A673 (cell line): ENCODE results near the gene DNAJA4. TPM values are rescaled to one million over a fixed set of nuclear protein-coding genes. Genes with fewer than 3 reads are reported as not detected.

Source experiments
- BruUV-seq: library from RNA; stranded (reverse); fragments of 400-500 nt; replicated peaks from 2 replicates; lab custom pipeline; 2021; lab: Mats Ljungman, UMichigan
- CTCF ChIA-PET: fragments of 300-600 bp; sonication (Branson Sonifier 250); formaldehyde crosslinking; loops from one replicate; lab custom pipeline; 2022; ENCODE audit warnings: antibody characterized with exemption; lab: Charles Lee
- POLR2A ChIA-PET: fragments of 300-600 bp; sonication (Branson Sonifier 250); formaldehyde crosslinking; loops from one replicate; lab custom pipeline; 2022; ENCODE audit warnings: antibody characterized with exemption; ENCODE audit not compliant: low non-redundant PET; lab: Charles Lee
- DNase-seq: peaks from one replicate; pipeline ENCODE4 v3.0.0-alpha.2; 2015; ENCODE audit warnings: low spot score
- H3K27ac ChIP-seq: fragments of 200-600 bp; sonication (generic); 2 replicates; pipeline ENCODE4 v1.5.1; 2016; ENCODE audit warnings: mixed run types, low read depth, mild to moderate bottlenecking, mixed read lengths, antibody characterized with exemption, low read length; ENCODE audit not compliant: poor library complexity, severe bottlenecking
- H3K27me3 ChIP-seq: fragments of 200-600 bp; sonication (generic); replicated peaks from 2 replicates; pipeline ENCODE4 v1.6.1; 2017; ENCODE audit warnings: mixed run types, low read depth, mild to moderate bottlenecking, mixed read lengths, antibody characterized with exemption, low read length; ENCODE audit not compliant: insufficient read depth, poor library complexity
- H3K36me3 ChIP-seq: fragments of 200-600 bp; sonication (generic); 2 replicates; pipeline ENCODE4 v1.6.1; 2016; ENCODE audit warnings: mixed run types, mild to moderate bottlenecking, mixed read lengths, antibody characterized with exemption, low read length; ENCODE audit not compliant: insufficient read depth, poor library complexity, severe bottlenecking
- H3K4me1 ChIP-seq: fragments of 200-600 bp; sonication (generic); 2 replicates; pipeline ENCODE4 v1.6.1; 2017; ENCODE audit warnings: mixed run types, mild to moderate bottlenecking, mixed read lengths, antibody characterized with exemption, low read length; ENCODE audit not compliant: insufficient read depth, poor library complexity, severe bottlenecking
- H3K4me3 ChIP-seq: fragments of 200-600 bp; sonication (generic); 2 replicates; pipeline ENCODE4 v1.5.1; 2016; ENCODE audit warnings: low read depth, mixed run types, mild to moderate bottlenecking, mixed read lengths, low read length; ENCODE audit not compliant: poor library complexity, severe bottlenecking
- H3K9me3 ChIP-seq: fragments of 200-600 bp; sonication (generic); 2 replicates; pipeline ENCODE4 v1.6.1; 2016; ENCODE audit warnings: mixed run types, low read depth, mild to moderate bottlenecking, mixed read lengths, antibody characterized with exemption, low read length; ENCODE audit not compliant: poor library complexity, severe bottlenecking
- CTCF ChIP-seq: fragments of 300-800, 200-600 bp; sonication (generic); conservative IDR thresholded peaks from 2 replicates; pipeline ENCODE4 v1.5.1; 2017; ENCODE audit warnings: low read depth, mild to moderate bottlenecking, antibody characterized with exemption, low read length, moderate library complexity, mixed read lengths
- EZH2 ChIP-seq: fragments of 200-600 bp; sonication (generic); IDR thresholded peaks from 2 replicates; pipeline ENCODE4 v1.6.1; 2017; ENCODE audit warnings: borderline replicate concordance, low read depth, mild to moderate bottlenecking, mixed read lengths, antibody characterized with exemption, low read length; ENCODE audit not compliant: poor library complexity, severe bottlenecking
- intact Hi-C: fragments of 100-400 bp; cut with micrococcal nuclease; formaldehyde crosslinking; loops from one replicate; pipeline ENCODE4 v1.10.0; 2022; ENCODE audit not compliant: unreplicated experiment
- total RNA-seq: library from RNA; stranded (reverse); gene quantifications from 2 replicates; pipeline ENCODE4 v1.2.3, GENCODE V29; 2021

DNAJA4 gene
- total RNA-seq, 1 experiment from 2014 or later: 15.7 TPM

GRCh38 chr15:78263907-78264303 is 457 bp upstream of the DNAJA4 start:
- H3K36me3 ChIP-seq: no peaks in the 10 kb centered on the region
- no peak for TF ChIP-seq EZH2
- TF ChIP-seq CTCF: no peak
- DNase-seq: no peak
- POLR2A ChIA-PET: no interaction called here
- no TSS peak for BruUV-seq
- H3K27me3 ChIP-seq: no peaks in the 10 kb centered on the region
- no peaks in the 10 kb centered on the region for H3K4me1 ChIP-seq
- intact Hi-C loops: no loop called here
- no peaks in the 10 kb centered on the region for H3K9me3 ChIP-seq
- peak overlapping the region; percentile 48 for H3K4me3 ChIP-seq
- CTCF ChIA-PET: no interaction called here
- H3K27ac ChIP-seq: no peak overlapping the region

- no peak for DNase-seq
- Histone ChIP-seq H3K4me3 (peak overlapping the region; percentile 48), H3K27me3 (no peaks in the 10 kb centered on the region), H3K36me3 (no peaks in the 10 kb centered on the region), H3K9me3 (no peaks in the 10 kb centered on the region), H3K4me1 (no peaks in the 10 kb centered on the region), H3K27ac (no peak overlapping the region)
- ChIA-PET CTCF (interaction anchor here (0.5 kb wide), 1 partner anchor 332 kb away, joined by 3 read pairs; no protein-coding TSS in a partner anchor), POLR2A (no interaction called here)
- TF ChIP-seq CTCF: 0 out of 2 replicates have a peak, but pooled peaks have one; percentile 2
- no peak for TF ChIP-seq EZH2
- intact Hi-C loops: no loop called here
- no TSS peak for BruUV-seq
Measured at GRCh38 chr15:78265137-78265460, 737 bp downstream of the DNAJA4 start.

- ChIA-PET POLR2A (no interaction called here), CTCF (interaction anchor here (0.5 to 0.6 kb wide), 2 partner anchors 9 to 332 kb away, joined by 3 to 4 read pairs; no protein-coding TSS in a partner anchor)
- Histone ChIP-seq H3K27ac (no peak overlapping the region), H3K4me3 (no peak overlapping the region), H3K4me1 (no peaks in the 10 kb centered on the region), H3K9me3 (no peaks in the 10 kb centered on the region), H3K27me3 (no peaks in the 10 kb centered on the region), H3K36me3 (no peaks in the 10 kb centered on the region)
- intact Hi-C loops: no loop called here
- BruUV-seq: no TSS peak
- TF ChIP-seq EZH2: no peak
- no peak for TF ChIP-seq CTCF
- no peak for DNase-seq
Measured at GRCh38 chr15:78265752-78266224, 1.4 kb downstream of the DNAJA4 start.
